Measurements from ENCODE around the gene STIM2.

Gene STIM2

GRCh38 chr4:26815706-26816105, 44.9 kb upstream of the STIM2 start:
- Histone ChIP-seq H3K4me3 (ENCODE audit: severe bottlenecking) (no peak overlapping the region), H3K36me3 (ENCODE audit: low read depth) (no peaks in the 10 kb centered on the region), H3K9me3 (ENCODE audit: severe bottlenecking) (no peaks in the 10 kb centered on the region), H3K27me3 (ENCODE audit: insufficient read depth, poor library complexity, severe bottlenecking) (no peaks in the 10 kb centered on the region), H3K27ac (ENCODE audit: poor library complexity, severe bottlenecking) (no peak overlapping the region), H3K4me1 (ENCODE audit: insufficient read depth, poor library complexity, severe bottlenecking) (peaks cover 13% of the 10 kb centered on the region)
- TF ChIP-seq CTCF (IDR thresholded peaks at IDR 0.05; ENCODE audit: poor library complexity, severe bottlenecking) = no peak
- no peak for ATAC-seq (ENCODE audit: low read depth)
- no peak for DNase-seq (ENCODE audit: low spot score)

GRCh38 chr4:26819026-26819425, 41.6 kb upstream of the STIM2 start:
- no peak overlapping the region for H3K27ac ChIP-seq (ENCODE audit: poor library complexity, severe bottlenecking)
- H3K9me3 ChIP-seq (ENCODE audit: severe bottlenecking) = no peaks in the 10 kb centered on the region
- DNase-seq (ENCODE audit: low spot score) (no peak), ATAC-seq (ENCODE audit: low read depth) (no peak)
- no peaks in the 10 kb centered on the region for H3K36me3 ChIP-seq (ENCODE audit: low read depth)
- no peaks in the 10 kb centered on the region for H3K27me3 ChIP-seq (ENCODE audit: insufficient read depth, poor library complexity, severe bottlenecking)
- H3K4me1 ChIP-seq (ENCODE audit: insufficient read depth, poor library complexity, severe bottlenecking) = no peaks in the 10 kb centered on the region
- no peak for TF ChIP-seq CTCF (IDR thresholded peaks at IDR 0.05; ENCODE audit: poor library complexity, severe bottlenecking)
- H3K4me3 ChIP-seq (ENCODE audit: severe bottlenecking) = no peak overlapping the region

GRCh38 chr4:26819478-26820095, 41.1 kb upstream of the STIM2 start:
- Histone ChIP-seq H3K27ac (ENCODE audit: poor library complexity, severe bottlenecking) (no peak overlapping the region), H3K4me1 (ENCODE audit: insufficient read depth, poor library complexity, severe bottlenecking) (no peaks in the 10 kb centered on the region), H3K27me3 (ENCODE audit: insufficient read depth, poor library complexity, severe bottlenecking) (no peaks in the 10 kb centered on the region), H3K36me3 (ENCODE audit: low read depth) (no peaks in the 10 kb centered on the region), H3K9me3 (ENCODE audit: severe bottlenecking) (no peaks in the 10 kb centered on the region), H3K4me3 (ENCODE audit: severe bottlenecking) (no peak overlapping the region)
- ATAC-seq (ENCODE audit: low read depth) (no peak), DNase-seq (ENCODE audit: low spot score) (no peak)
- TF ChIP-seq CTCF (IDR thresholded peaks at IDR 0.05; ENCODE audit: poor library complexity, severe bottlenecking) = no peak

- Histone ChIP-seq H3K4me1 (ENCODE audit: insufficient read depth, poor library complexity, severe bottlenecking) (no peaks in the 10 kb centered on the region), H3K9me3 (ENCODE audit: severe bottlenecking) (no peaks in the 10 kb centered on the region), H3K27ac (ENCODE audit: poor library complexity, severe bottlenecking) (no peak overlapping the region), H3K36me3 (ENCODE audit: low read depth) (no peaks in the 10 kb centered on the region), H3K4me3 (ENCODE audit: severe bottlenecking) (no peak overlapping the region), H3K27me3 (ENCODE audit: insufficient read depth, poor library complexity, severe bottlenecking) (no peaks in the 10 kb centered on the region)
- TF ChIP-seq CTCF (IDR thresholded peaks at IDR 0.05; ENCODE audit: poor library complexity, severe bottlenecking) = no peak
- DNase-seq (ENCODE audit: low spot score) (no peak), ATAC-seq (ENCODE audit: low read depth) (no peak)
Observed at GRCh38 chr4:26820346-26820745, 40.3 kb upstream of the STIM2 start.

GRCh38 chr4:26821031-26821430, 39.6 kb upstream of the STIM2 start:
- H3K27me3 ChIP-seq (ENCODE audit: insufficient read depth, poor library complexity, severe bottlenecking) = no peaks in the 10 kb centered on the region
- H3K9me3 ChIP-seq (ENCODE audit: severe bottlenecking) = no peaks in the 10 kb centered on the region
- no peak for ATAC-seq (ENCODE audit: low read depth)
- TF ChIP-seq CTCF (IDR thresholded peaks at IDR 0.05; ENCODE audit: poor library complexity, severe bottlenecking) = no peak
- DNase-seq (ENCODE audit: low spot score) = no peak
- H3K4me1 ChIP-seq (ENCODE audit: insufficient read depth, poor library complexity, severe bottlenecking) = no peaks in the 10 kb centered on the region
- H3K27ac ChIP-seq (ENCODE audit: poor library complexity, severe bottlenecking) = no peak overlapping the region
- no peak overlapping the region for H3K4me3 ChIP-seq (ENCODE audit: severe bottlenecking)
- no peaks in the 10 kb centered on the region for H3K36me3 ChIP-seq (ENCODE audit: low read depth)
